GM06990 (cell line): ENCODE measurements around the gene DPH7.

Experiments
- DNase-seq: peaks from one replicate; pipeline ENCODE4 v3.0.0-alpha.2; 2011; ENCODE audit not compliant: insufficient read length; ENCODE audit errors: extremely low read depth
- H3K27me3 ChIP-seq: replicated peaks from 2 replicates; pipeline ENCODE4 v1.6.0; 2011; ENCODE audit warnings: low read length; ENCODE audit not compliant: control insufficient read depth, insufficient read depth
- H3K36me3 ChIP-seq: 2 replicates; pipeline ENCODE4 v1.5.1; 2011; ENCODE audit warnings: low read length; ENCODE audit not compliant: control insufficient read depth, insufficient read depth
- H3K4me3 ChIP-seq: replicated peaks from 2 replicates; pipeline ENCODE4 v1.5.1; 2011; ENCODE audit warnings: low read depth, mild to moderate bottlenecking, control low read depth, low read length
- CTCF ChIP-seq: IDR thresholded peaks from 2 replicates; pipeline ENCODE4 v1.5.1; 2011; ENCODE audit warnings: low read length, control low read depth, mild to moderate bottlenecking, inconsistent platforms; ENCODE audit not compliant: insufficient read depth, poor library complexity, severe bottlenecking

Gene DPH7

GRCh38 chr9:137613738-137614523 lies 35.2 kb upstream of the DPH7 start:
- H3K27me3 ChIP-seq: no peaks in the 10 kb centered on the region
- DNase-seq: no peak
- no peak overlapping the region for H3K4me3 ChIP-seq
- H3K36me3 ChIP-seq: peaks cover 29% of the 10 kb centered on the region
- no peak for TF ChIP-seq CTCF

DNA sequence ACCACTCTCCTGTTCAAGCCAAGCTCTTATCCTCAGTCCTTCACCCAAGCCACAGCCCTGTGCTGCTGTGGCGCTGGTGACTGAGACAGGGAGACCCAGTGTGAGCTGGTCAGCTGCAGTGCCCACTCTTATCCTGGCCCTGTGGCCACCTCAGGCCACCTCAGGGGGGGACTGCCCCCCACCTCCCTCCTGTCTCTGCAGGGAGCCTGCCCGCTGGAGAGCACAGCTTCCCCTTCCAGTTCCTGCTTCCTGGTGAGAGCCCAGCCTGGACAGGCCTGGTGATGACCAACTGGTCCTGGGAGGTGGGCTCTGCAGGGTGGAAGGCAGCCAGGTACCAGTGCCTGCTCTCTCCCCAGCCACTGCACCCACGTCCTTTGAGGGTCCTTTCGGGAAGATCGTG lies 34.5 kb upstream of the DPH7 start:
- H3K27me3 ChIP-seq: no peaks in the 10 kb centered on the region
- no peak for TF ChIP-seq CTCF
- no peak for DNase-seq
- no peak overlapping the region for H3K4me3 ChIP-seq
- peaks cover 29% of the 10 kb centered on the region for H3K36me3 ChIP-seq

- TF ChIP-seq CTCF: no peak
- H3K27me3 ChIP-seq: no peaks in the 10 kb centered on the region
- no peak for DNase-seq
- H3K4me3 ChIP-seq: no peak overlapping the region
- H3K36me3 ChIP-seq: peaks cover 29% of the 10 kb centered on the region
Measured at GRCh38 chr9:137612741-137613142, 34.0 kb upstream of the DPH7 start.

- DNase-seq: no peak
- H3K36me3 ChIP-seq: peaks cover 29% of the 10 kb centered on the region
- no peak for TF ChIP-seq CTCF
- no peak overlapping the region for H3K4me3 ChIP-seq
- H3K27me3 ChIP-seq: no peaks in the 10 kb centered on the region
Measured at GRCh38 chr9:137611623-137612609, 33.2 kb upstream of the DPH7 start.

DNA sequence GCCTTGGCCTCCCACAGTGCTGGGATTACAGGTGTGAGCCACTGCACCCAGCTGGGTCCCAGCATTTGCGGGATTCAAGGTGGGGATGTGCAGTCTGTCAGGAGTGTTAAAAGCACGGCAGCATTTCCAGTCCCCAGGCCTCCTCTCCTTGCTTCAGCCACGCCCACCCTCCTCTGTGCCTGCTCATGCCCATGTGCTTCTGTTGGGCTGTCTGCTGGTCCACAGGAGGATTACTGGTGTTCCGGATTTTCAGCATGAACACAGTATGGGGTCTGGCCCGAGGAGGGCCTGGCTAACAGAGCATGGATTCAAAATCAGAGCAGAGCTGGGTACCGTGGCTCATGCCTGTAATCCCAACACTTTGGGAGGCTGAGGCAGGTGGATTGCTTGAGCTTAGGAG lies 32.2 kb upstream of the DPH7 start:
- no peak for TF ChIP-seq CTCF
- Histone ChIP-seq H3K4me3 (no peak overlapping the region), H3K36me3 (peaks cover 23% of the 10 kb centered on the region), H3K27me3 (no peaks in the 10 kb centered on the region)
- no peak for DNase-seq
